Keratinocyte (primary cell): Measurements from ENCODE around the gene MAGI2. TPM values are rescaled to one million over a fixed set of nuclear protein-coding genes. Genes with fewer than 3 reads are reported as not detected.

Experiments used
- DNase-seq: peaks from one replicate; pipeline ENCODE4 v3.0.0-alpha.2; 2011; ENCODE audit warnings: low read depth, missing footprints, low spot score
- FAIRE-seq: peaks from 2 replicates; lab custom pipeline; 2011; peaks lifted over from hg19 to GRCh38; lab: Jason Lieb, UNC
- H2AFZ ChIP-seq: 2 replicates; pipeline ENCODE4 v1.6.0; 2012; ENCODE audit warnings: low read length, control low read depth, inconsistent platforms; ENCODE audit not compliant: control insufficient read depth
- H3K27ac ChIP-seq: 2 replicates; pipeline ENCODE4 v1.5.1; 2011; ENCODE audit warnings: low read length; ENCODE audit not compliant: control insufficient read depth, insufficient read depth
- H3K27me3 ChIP-seq: 3 replicates; pipeline ENCODE4 v1.6.0; 2011; ENCODE audit warnings: low read length; ENCODE audit not compliant: control insufficient read depth, insufficient read depth; ENCODE audit errors: extremely low read depth
- H3K36me3 ChIP-seq, 2 experiments: 2 replicates in 1 of 2; 3 replicates in 1 of 2; pipeline ENCODE4 v1.5.1; 2011; ENCODE audit warnings: low read length in 2 of 2, mild to moderate bottlenecking in 1 of 2; ENCODE audit not compliant: control insufficient read depth in 2 of 2, insufficient read depth in 2 of 2; ENCODE audit errors: extremely low read depth in 1 of 2
- H3K4me1 ChIP-seq: 3 replicates; pipeline ENCODE4 v1.5.1; 2011; ENCODE audit warnings: low read length; ENCODE audit not compliant: control insufficient read depth, insufficient read depth; ENCODE audit errors: extremely low read depth
- H3K4me2 ChIP-seq: 3 replicates; pipeline ENCODE4 v1.6.0; 2011; ENCODE audit warnings: low read depth, low read length; ENCODE audit not compliant: control insufficient read depth, insufficient read depth; ENCODE audit errors: extremely low read depth
- H3K4me3 ChIP-seq, 3 experiments: fragments of 200-600 bp in 1 of 3; sonication (generic) in 1 of 3; 2 replicates in 2 of 3; 3 replicates in 1 of 3; pipeline ENCODE4 v1.5.1; 2011 to 2016; ENCODE audit warnings: low read length in 3 of 3, mild to moderate bottlenecking in 3 of 3, control low read depth in 2 of 3, inconsistent platforms in 1 of 3, low read depth in 1 of 3, mixed read lengths in 1 of 3, mixed run types in 1 of 3, moderate library complexity in 1 of 3; ENCODE audit not compliant: control insufficient read depth in 2 of 3, insufficient read depth in 2 of 3; ENCODE audit errors: extremely low read depth in 1 of 3
- H3K79me2 ChIP-seq: 2 replicates; pipeline ENCODE4 v1.6.0; 2012; ENCODE audit warnings: low read length; ENCODE audit not compliant: control insufficient read depth, insufficient read depth
- H3K9ac ChIP-seq: 3 replicates; pipeline ENCODE4 v1.6.0; 2011; ENCODE audit warnings: low read length; ENCODE audit not compliant: control insufficient read depth, insufficient read depth; ENCODE audit errors: extremely low read depth
- H3K9me1 ChIP-seq: 3 replicates; pipeline ENCODE4 v1.6.0; 2011; ENCODE audit warnings: low read length; ENCODE audit not compliant: control insufficient read depth, insufficient read depth; ENCODE audit errors: extremely low read depth
- H3K9me3 ChIP-seq: 2 replicates; pipeline ENCODE4 v1.5.1; 2012; ENCODE audit warnings: low read depth, low read length; ENCODE audit not compliant: control insufficient read depth
- H4K20me1 ChIP-seq: 3 replicates; pipeline ENCODE4 v1.6.0; 2011; ENCODE audit warnings: low read length; ENCODE audit not compliant: control insufficient read depth, insufficient read depth; ENCODE audit errors: extremely low read depth
- EZH2 ChIP-seq: IDR thresholded peaks from one replicate; pipeline ENCODE4 v1.6.1; 2012; ENCODE audit warnings: inconsistent platforms, mild to moderate bottlenecking, low read length, moderate library complexity
- dilution Hi-C: fragments of 300-500 bp; cut with MboI; formaldehyde crosslinking; loops from one replicate; pipeline ENCODE4 v1.7.0; 2020; ENCODE audit warnings: low sequenced_read_pairs; ENCODE audit not compliant: extremely low pct_ligation_motif_present
- polyA plus RNA-seq, 5 experiments: library from polyadenylated mRNA; depleted of rRNA in 3 of 5; stranded (reverse) in 3 of 5; stranded (forward) in 1 of 5; unstranded in 1 of 5; fragments of >200 nt; gene quantifications; 1 replicate in 1 of 5; 2 replicates in 3 of 5; 3 replicates in 1 of 5; pipeline versions ENCODE4 v1.2.1 to v1.2.3, GENCODE V29; 2011 to 2012; ENCODE audit warnings: missing spikeins in 2 of 5, low read depth in 1 of 5, low replicate concordance in 1 of 5
- TF ChIP-seq, protein P1 (sequence below), 3 experiments: IDR thresholded peaks in 1 of 3; conservative IDR thresholded peaks in 1 of 3; optimal IDR thresholded peaks in 1 of 3; 2 replicates in 2 of 3; 3 replicates in 1 of 3; pipeline versions ENCODE3 to v1.5.1; 2011; ENCODE audit warnings: low read length in 3 of 3, mild to moderate bottlenecking in 3 of 3, moderate library complexity in 2 of 3, control low read depth in 1 of 3, inconsistent platforms in 1 of 3; ENCODE audit not compliant: insufficient read depth in 2 of 3; ENCODE audit errors: extremely low read depth in 1 of 3

The MAGI2 gene
- polyA plus RNA-seq, 1 donor (not counting 4 experiments of a cell fraction or from before 2014, with no cell fraction given) = 0.07 TPM

DNA sequence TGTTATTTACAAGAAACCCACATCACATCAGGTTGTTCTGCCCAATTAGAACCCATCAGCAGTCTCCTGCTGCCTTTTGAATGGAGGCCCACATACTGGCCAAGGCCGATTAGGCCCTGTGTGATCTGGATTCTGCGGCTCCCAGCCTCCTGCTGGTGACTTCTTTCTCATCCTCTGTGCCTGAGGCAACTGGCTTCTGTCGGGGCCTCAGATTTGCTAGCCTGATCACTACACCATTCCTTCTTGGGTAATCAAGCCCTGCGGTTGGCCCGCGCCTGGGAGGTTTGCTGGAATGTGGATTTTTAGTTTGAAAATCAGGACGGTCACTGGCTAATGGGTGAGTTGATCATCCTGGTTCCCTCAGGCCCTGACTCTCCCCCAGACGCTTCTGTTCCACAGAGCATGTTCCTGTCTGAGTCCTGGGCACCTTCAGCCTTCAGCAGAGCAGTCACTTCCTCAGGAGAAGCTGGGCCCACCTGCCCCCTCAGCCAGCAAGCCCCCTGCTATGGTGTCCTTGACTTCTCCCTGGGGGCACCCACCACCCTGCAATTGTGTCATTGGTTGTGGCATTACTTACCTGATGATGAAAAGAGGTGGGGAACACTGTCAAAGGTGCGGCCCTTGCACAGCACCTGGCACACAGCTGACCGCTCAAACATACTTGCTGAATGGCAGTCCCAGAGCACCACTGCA is 1447.3 kb downstream of the MAGI2 start:
- Histone ChIP-seq H3K4me2 (no peak overlapping the region), H3K9me1 (no peaks in the 10 kb centered on the region), H3K79me2 (no peaks in the 10 kb centered on the region), H3K9ac (no peak overlapping the region), H3K4me1 (no peaks in the 10 kb centered on the region), H3K27ac (no peak overlapping the region), H3K27me3 (no peaks in the 10 kb centered on the region), H3K9me3 (no peaks in the 10 kb centered on the region), H4K20me1 (no peaks in the 10 kb centered on the region), H3K4me3 (no peak overlapping the region), H2AFZ (no peak overlapping the region), H3K36me3 (no peaks in the 10 kb centered on the region)
- TF ChIP-seq, protein P1, sequence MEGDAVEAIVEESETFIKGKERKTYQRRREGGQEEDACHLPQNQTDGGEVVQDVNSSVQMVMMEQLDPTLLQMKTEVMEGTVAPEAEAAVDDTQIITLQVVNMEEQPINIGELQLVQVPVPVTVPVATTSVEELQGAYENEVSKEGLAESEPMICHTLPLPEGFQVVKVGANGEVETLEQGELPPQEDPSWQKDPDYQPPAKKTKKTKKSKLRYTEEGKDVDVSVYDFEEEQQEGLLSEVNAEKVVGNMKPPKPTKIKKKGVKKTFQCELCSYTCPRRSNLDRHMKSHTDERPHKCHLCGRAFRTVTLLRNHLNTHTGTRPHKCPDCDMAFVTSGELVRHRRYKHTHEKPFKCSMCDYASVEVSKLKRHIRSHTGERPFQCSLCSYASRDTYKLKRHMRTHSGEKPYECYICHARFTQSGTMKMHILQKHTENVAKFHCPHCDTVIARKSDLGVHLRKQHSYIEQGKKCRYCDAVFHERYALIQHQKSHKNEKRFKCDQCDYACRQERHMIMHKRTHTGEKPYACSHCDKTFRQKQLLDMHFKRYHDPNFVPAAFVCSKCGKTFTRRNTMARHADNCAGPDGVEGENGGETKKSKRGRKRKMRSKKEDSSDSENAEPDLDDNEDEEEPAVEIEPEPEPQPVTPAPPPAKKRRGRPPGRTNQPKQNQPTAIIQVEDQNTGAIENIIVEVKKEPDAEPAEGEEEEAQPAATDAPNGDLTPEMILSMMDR (optimal IDR thresholded peaks at IDR 0.05 in 1 of 3, IDR thresholded peaks at IDR 0.05 in 1 of 3, conservative IDR thresholded peaks at IDR 0.05 in 1 of 3; ENCODE audit: extremely low read depth in 1 of 3, insufficient read depth in 2 of 3, low read length in 3 of 3) = no peak
- no peak for TF ChIP-seq EZH2
- no peak for FAIRE-seq
- dilution Hi-C loops = no loop called here
- DNase-seq = no peak

- no peak overlapping the region for H3K4me2 ChIP-seq
- H3K9me3 ChIP-seq = no peaks in the 10 kb centered on the region
- no peaks in the 10 kb centered on the region for H3K36me3 ChIP-seq
- TF ChIP-seq, protein P1 (optimal IDR thresholded peaks at IDR 0.05 in 1 of 3, IDR thresholded peaks at IDR 0.05 in 1 of 3, conservative IDR thresholded peaks at IDR 0.05 in 1 of 3; ENCODE audit: extremely low read depth in 1 of 3, insufficient read depth in 2 of 3, low read length in 3 of 3) = no peak
- TF ChIP-seq EZH2 = no peak
- FAIRE-seq = no peak
- H3K9me1 ChIP-seq = no peaks in the 10 kb centered on the region
- H3K79me2 ChIP-seq = no peaks in the 10 kb centered on the region
- no peak for DNase-seq
- H3K27ac ChIP-seq = no peak overlapping the region
- H3K9ac ChIP-seq = no peak overlapping the region
- no peaks in the 10 kb centered on the region for H3K4me1 ChIP-seq
- no peak overlapping the region for H3K4me3 ChIP-seq
- H2AFZ ChIP-seq = no peak overlapping the region
- no peaks in the 10 kb centered on the region for H4K20me1 ChIP-seq
- no peaks in the 10 kb centered on the region for H3K27me3 ChIP-seq
- dilution Hi-C loops = no loop called here
Observed at GRCh38 chr7:78002715-78003114, 1450.8 kb downstream of the MAGI2 start.
